Upper lobe of left lung (tissue), 6 donors: ENCODE measurements around the gene VEGFB. TPM values are rescaled to one million over a fixed set of nuclear protein-coding genes. Genes with fewer than 3 reads are reported as not detected.

Experiments used
- ATAC-seq, 2 donors: fragments of 200-7000 bp; cut with Tn5 transposase; one replicate each; pipeline ENCODE4 v1.9.1; 2022; ENCODE audit warnings: mild to moderate bottlenecking in 2 of 2, moderate library complexity in 2 of 2; ENCODE audit not compliant: low FRiP score in 2 of 2
- DNase-seq, 2 donors: peaks; one replicate each; pipeline ENCODE4 v3.0.0-alpha.2; 2019 to 2020
- H3K27ac ChIP-seq, 4 donors: fragments of 200-600 bp; sonication (generic); one replicate each; pipeline ENCODE4 v1.5.1; 2016 to 2019
- H3K27me3 ChIP-seq, 4 donors: fragments of 200-600 bp; sonication (generic); one replicate each; pipeline ENCODE4 v1.5.1; 2017 to 2019
- H3K36me3 ChIP-seq, 4 donors: fragments of 200-600 bp; sonication (generic); one replicate each; pipeline ENCODE4 v1.5.1; 2016 to 2019
- H3K4me1 ChIP-seq, 4 donors: fragments of 200-600 bp; sonication (generic); one replicate each; pipeline ENCODE4 v1.5.1; 2018 to 2019
- H3K4me3 ChIP-seq, 4 donors: fragments of 200-600 bp; sonication (generic); one replicate each; pipeline ENCODE4 v1.5.1; 2017 to 2019; ENCODE audit warnings: mild to moderate bottlenecking in 2 of 4, moderate library complexity in 1 of 4
- H3K9me3 ChIP-seq, 4 donors: fragments of 200-600 bp; sonication (generic); one replicate each; pipeline ENCODE4 v1.5.1; 2018 to 2019
- EP300 ChIP-seq, 4 donors: sonication (generic); formaldehyde crosslinking; IDR thresholded peaks; one replicate each; pipeline ENCODE4 v1.5.1; 2017; ENCODE audit warnings: antibody characterized with exemption in 4 of 4, control low read depth in 2 of 4
- POLR2A ChIP-seq, 4 donors: fragments of 450-650 bp; IDR thresholded peaks; one replicate each; pipeline ENCODE4 v1.5.1; 2016 to 2017; ENCODE audit warnings: antibody characterized with exemption in 4 of 4, mild to moderate bottlenecking in 2 of 4
- POLR2AphosphoS5 ChIP-seq, 2 donors: sonication (generic); formaldehyde crosslinking; IDR thresholded peaks; one replicate each; pipeline ENCODE4 v1.5.1; 2017; ENCODE audit warnings: antibody characterized with exemption in 2 of 2
- WGBS, 2 donors: methylation state at CpG; one replicate each; pipeline ENCODE4 v1.1.5; 2017 to 2018; 5-methylcytosine and 5-hydroxymethylcytosine counted together
- total RNA-seq, 6 donors: library from RNA; depleted of rRNA in 4 of 6; stranded (reverse); fragments of >200 nt in 4 of 6; gene quantifications; one replicate each; pipeline versions ENCODE4 v1.1.0 to v1.2.1, GENCODE V29; 2016 to 2021
- TF ChIP-seq, protein P1 (sequence below), 6 experiments: fragments of 450-650 bp in 4 of 6; fragments of 200-600 bp in 2 of 6; sonication (generic) in 2 of 6; IDR thresholded peaks; one replicate each; pipeline ENCODE4 v1.5.1; 2016 to 2019; ENCODE audit warnings: antibody characterized with exemption in 6 of 6
- donor health status: DM: no; HTN: no; CAD: no; lungs with moderate emphysema.
- donor health status: DM: no; HTN: yes; CAD: no; lungs with severe emphysema.

The VEGFB gene
- total RNA-seq, 6 donors from 2014 or later = 25.1 to 171 (median 124) TPM

DNA sequence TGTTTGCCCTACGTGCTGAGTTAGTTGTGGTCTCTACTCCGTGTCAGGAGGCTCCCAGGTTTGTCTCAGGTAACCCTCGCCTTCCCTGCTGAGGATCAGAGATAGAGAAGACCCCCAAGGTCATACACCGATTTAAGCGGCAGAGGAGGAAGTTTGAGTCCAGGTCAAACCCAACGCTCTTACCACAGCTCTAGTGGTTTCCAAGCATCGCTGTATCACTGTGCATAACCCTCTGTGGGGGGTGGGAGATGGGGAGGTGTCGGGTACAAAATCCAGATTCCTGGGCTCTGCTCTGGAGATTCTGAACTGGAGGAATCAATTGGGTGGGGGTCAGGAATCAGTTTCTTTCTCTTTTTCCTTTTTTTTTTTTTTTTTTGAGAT is 3.4 kb upstream of the VEGFB start:
- H3K4me1 ChIP-seq = peaks cover 55 to 75% (median 63%) of the 10 kb centered on the region in 4 donors
- H3K27ac ChIP-seq = peak overlapping the region; percentile 87 to 96 (median 90)
- no peak for TF ChIP-seq POLR2A (IDR thresholded peaks at IDR 0.05)
- TF ChIP-seq EP300 (IDR thresholded peaks at IDR 0.05) = no peak
- TF ChIP-seq POLR2AphosphoS5 (IDR thresholded peaks at IDR 0.05) = no peak
- TF ChIP-seq, protein P1, sequence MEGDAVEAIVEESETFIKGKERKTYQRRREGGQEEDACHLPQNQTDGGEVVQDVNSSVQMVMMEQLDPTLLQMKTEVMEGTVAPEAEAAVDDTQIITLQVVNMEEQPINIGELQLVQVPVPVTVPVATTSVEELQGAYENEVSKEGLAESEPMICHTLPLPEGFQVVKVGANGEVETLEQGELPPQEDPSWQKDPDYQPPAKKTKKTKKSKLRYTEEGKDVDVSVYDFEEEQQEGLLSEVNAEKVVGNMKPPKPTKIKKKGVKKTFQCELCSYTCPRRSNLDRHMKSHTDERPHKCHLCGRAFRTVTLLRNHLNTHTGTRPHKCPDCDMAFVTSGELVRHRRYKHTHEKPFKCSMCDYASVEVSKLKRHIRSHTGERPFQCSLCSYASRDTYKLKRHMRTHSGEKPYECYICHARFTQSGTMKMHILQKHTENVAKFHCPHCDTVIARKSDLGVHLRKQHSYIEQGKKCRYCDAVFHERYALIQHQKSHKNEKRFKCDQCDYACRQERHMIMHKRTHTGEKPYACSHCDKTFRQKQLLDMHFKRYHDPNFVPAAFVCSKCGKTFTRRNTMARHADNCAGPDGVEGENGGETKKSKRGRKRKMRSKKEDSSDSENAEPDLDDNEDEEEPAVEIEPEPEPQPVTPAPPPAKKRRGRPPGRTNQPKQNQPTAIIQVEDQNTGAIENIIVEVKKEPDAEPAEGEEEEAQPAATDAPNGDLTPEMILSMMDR (IDR thresholded peaks at IDR 0.05) = no peak
- no peaks in the 10 kb centered on the region for H3K27me3 ChIP-seq
- WGBS, 2 donors = 5% methylated on average over 5 to 8 of the region's 8 CpGs
- ATAC-seq = no peak
- peak overlapping the region; percentile 31 to 93 (median 72) for H3K4me3 ChIP-seq
- no peak for DNase-seq
- H3K9me3 ChIP-seq = no peaks in the 10 kb centered on the region
- H3K36me3 ChIP-seq = no peaks in the 10 kb centered on the region

DNA sequence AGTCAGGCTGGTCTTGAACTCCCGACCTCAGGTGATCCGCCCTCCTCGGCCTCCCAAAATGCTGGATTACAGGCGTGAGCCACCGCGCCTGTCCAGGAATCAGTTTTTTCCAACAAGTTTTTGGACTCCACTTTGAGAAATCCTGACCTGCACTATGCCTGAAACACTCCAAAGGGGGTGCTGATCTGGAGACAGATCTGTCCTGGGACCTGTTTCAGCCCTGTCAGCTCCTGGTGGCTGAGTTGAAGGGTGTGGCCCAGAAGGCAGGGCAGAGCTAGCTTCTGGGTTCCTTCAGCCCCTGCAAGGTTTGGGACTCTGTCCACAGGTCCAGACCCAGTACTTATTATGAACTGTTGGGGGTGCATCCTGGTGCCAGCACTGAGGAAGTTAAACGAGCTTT is 2.8 kb upstream of the VEGFB start:
- Histone ChIP-seq H3K4me1 (peaks cover 55 to 77% (median 62%) of the 10 kb centered on the region in 4 donors), H3K27me3 (no peaks in the 10 kb centered on the region), H3K9me3 (no peaks in the 10 kb centered on the region), H3K36me3 (no peaks in the 10 kb centered on the region), H3K27ac (peak overlapping the region in 2 of 4 donors; percentile 5 to 19), H3K4me3 (no peak overlapping the region)
- no peak for ATAC-seq
- WGBS, 2 donors = 84 to 88% methylated on average over 7 of the region's 7 CpGs
- TF ChIP-seq POLR2A (IDR thresholded peaks at IDR 0.05) = no peak
- no peak for TF ChIP-seq POLR2AphosphoS5 (IDR thresholded peaks at IDR 0.05)
- no peak for TF ChIP-seq EP300 (IDR thresholded peaks at IDR 0.05)
- TF ChIP-seq, protein P1 (IDR thresholded peaks at IDR 0.05) = no peak
- no peak for DNase-seq

DNA sequence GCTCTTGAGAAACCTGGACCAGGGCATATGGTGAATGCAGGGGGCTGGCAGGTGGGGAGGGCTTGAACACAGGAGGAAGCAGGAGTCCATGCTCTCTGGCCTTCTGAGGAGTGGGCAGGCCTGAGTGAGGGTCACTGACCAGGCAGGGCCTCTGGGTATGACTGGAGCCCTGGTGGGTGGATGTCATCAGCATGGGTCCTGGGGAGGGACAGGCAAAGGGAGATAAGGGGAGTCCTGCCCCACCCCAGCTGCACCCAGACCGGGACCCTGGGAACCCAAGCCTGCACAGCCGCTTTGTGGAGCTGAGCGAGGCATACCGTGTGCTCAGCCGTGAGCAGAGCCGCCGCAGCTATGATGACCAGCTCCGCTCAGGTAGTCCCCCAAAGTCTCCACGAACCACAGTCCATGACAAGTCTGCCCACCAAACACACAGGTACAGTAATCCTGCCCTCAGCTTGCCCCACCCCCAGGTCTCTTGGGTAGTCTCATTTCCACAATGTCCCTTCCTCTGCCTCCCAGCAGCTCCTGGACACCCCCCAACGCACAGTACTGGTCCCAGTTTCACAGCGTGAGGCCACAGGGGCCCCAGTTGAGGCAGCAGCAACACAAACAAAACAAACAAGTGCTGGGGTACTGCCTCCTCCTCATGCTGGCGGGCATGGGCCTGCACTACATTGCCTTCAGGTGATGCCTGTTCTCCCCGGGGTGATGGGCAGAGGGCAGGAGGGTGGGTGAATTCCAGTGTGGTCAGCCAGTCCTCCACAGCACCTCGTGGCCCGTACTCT is 2.0 kb upstream of the VEGFB start:
- TF ChIP-seq, protein P1 (IDR thresholded peaks at IDR 0.05) = no peak
- no peak for TF ChIP-seq EP300 (IDR thresholded peaks at IDR 0.05)
- no peak for TF ChIP-seq POLR2A (IDR thresholded peaks at IDR 0.05)
- TF ChIP-seq POLR2AphosphoS5 (IDR thresholded peaks at IDR 0.05) = no peak
- Histone ChIP-seq H3K9me3 (no peaks in the 10 kb centered on the region), H3K27ac (peak overlapping the region in 3 of 4 donors; percentile 5 to 27 (median 12)), H3K27me3 (no peaks in the 10 kb centered on the region), H3K4me3 (no peak overlapping the region), H3K4me1 (peaks cover 46 to 72% (median 57%) of the 10 kb centered on the region in 4 donors), H3K36me3 (peaks cover 0 to 3% (median 0%) of the 10 kb centered on the region in 4 donors)
- ATAC-seq (no peak), DNase-seq (peak in 1 of 2 donors; percentile 50)
- 88 to 91% methylated on average over 5 to 15 of the region's 15 CpGs for WGBS, 2 donors

DNA sequence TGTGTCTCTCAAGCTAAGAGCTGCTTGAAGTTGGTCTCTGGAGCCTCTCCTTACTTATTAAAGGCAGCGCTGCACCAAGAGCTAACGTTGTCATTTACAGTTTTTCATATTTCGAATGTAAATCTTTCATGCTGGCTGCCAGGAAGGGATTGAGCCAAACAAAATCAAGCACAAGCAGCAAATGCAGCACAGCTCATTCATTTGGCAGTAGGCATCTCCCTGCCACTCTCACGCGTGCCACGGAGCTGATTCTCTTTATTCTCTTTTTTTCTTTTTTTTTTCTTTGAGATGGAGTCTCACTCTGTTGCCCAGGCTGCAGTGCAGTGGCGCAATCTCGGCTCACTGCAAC is 1.4 kb upstream of the VEGFB start:
- Histone ChIP-seq H3K36me3 (peaks cover 0 to 8% (median 2%) of the 10 kb centered on the region in 4 donors), H3K9me3 (no peaks in the 10 kb centered on the region), H3K27ac (peak overlapping the region in 2 of 4 donors; percentile 12 to 27), H3K27me3 (no peaks in the 10 kb centered on the region), H3K4me1 (peaks cover 44 to 74% (median 58%) of the 10 kb centered on the region in 4 donors), H3K4me3 (no peak overlapping the region)
- TF ChIP-seq POLR2AphosphoS5 (IDR thresholded peaks at IDR 0.05) (no peak), EP300 (IDR thresholded peaks at IDR 0.05) (no peak), POLR2A (IDR thresholded peaks at IDR 0.05) (no peak)
- TF ChIP-seq, protein P1 (IDR thresholded peaks at IDR 0.05) = no peak
- WGBS, 2 donors = 84 to 87% methylated on average over 8 of the region's 8 CpGs
- no peak for ATAC-seq
- no peak for DNase-seq
